Neuronal stem cell (in vitro differentiated cells): ENCODE data around the gene FAF1. TPM values are rescaled to one million over a fixed set of nuclear protein-coding genes. Genes with fewer than 3 reads are reported as not detected.

Source experiments
- DNase-seq: peaks from one replicate; pipeline ENCODE4 v3.0.0-alpha.2; 2013; ENCODE audit warnings: low spot score
- H2AFZ ChIP-seq: one replicate; pipeline ENCODE4 v1.6.1; 2013; ENCODE audit warnings: mild to moderate bottlenecking, low read length, inconsistent platforms
- H2AK5ac ChIP-seq: 2 replicates; pipeline ENCODE4 v1.6.1; 2013; ENCODE audit warnings: low read depth, mild to moderate bottlenecking, inconsistent platforms, low read length, moderate library complexity, mixed read lengths
- H2BK120ac ChIP-seq: 2 replicates; pipeline ENCODE4 v1.6.1; 2013; ENCODE audit warnings: low read depth, mild to moderate bottlenecking, inconsistent platforms, low read length, moderate library complexity, mixed read lengths
- H2BK12ac ChIP-seq: one replicate; pipeline ENCODE4 v1.6.1; 2013; ENCODE audit warnings: low read length, inconsistent platforms
- H2BK15ac ChIP-seq: 2 replicates; pipeline ENCODE4 v1.6.1; 2013; ENCODE audit warnings: mild to moderate bottlenecking, low read length, inconsistent platforms, mixed read lengths
- H2BK5ac ChIP-seq: one replicate; pipeline ENCODE4 v1.6.1; 2013; ENCODE audit warnings: inconsistent platforms, mild to moderate bottlenecking, low read length, moderate library complexity
- H3K14ac ChIP-seq: one replicate; pipeline ENCODE4 v1.6.1; 2013; ENCODE audit warnings: low read length, inconsistent platforms
- H3K18ac ChIP-seq: 2 replicates; pipeline ENCODE4 v1.6.1; 2013; ENCODE audit warnings: low read length, inconsistent platforms
- H3K23ac ChIP-seq: 2 replicates; pipeline ENCODE4 v1.6.1; 2013; ENCODE audit warnings: low read depth, mild to moderate bottlenecking, mixed read lengths, low read length, inconsistent platforms; ENCODE audit not compliant: poor library complexity
- H3K27ac ChIP-seq: replicated peaks from 3 replicates; pipeline ENCODE4 v1.5.1; 2013; ENCODE audit warnings: low read length, inconsistent platforms
- H3K27me3 ChIP-seq, 3 experiments: 2 replicates each; pipeline ENCODE4 v1.6.1; 2013; ENCODE audit warnings: low read length in 3 of 3, mild to moderate bottlenecking in 2 of 3, inconsistent platforms in 1 of 3, low read depth in 1 of 3, mixed read lengths in 1 of 3, moderate library complexity in 1 of 3; ENCODE audit not compliant: control insufficient read depth in 3 of 3, insufficient read depth in 3 of 3
- H3K36me3 ChIP-seq, 2 donors: replicated peaks in 1 of 2; 2 replicates each; pipeline ENCODE4 v1.6.1; 2013; ENCODE audit warnings: low read length in 2 of 2; ENCODE audit not compliant: control insufficient read depth in 2 of 2, insufficient read depth in 2 of 2
- H3K4ac ChIP-seq: 2 replicates; pipeline ENCODE4 v1.6.1; 2013; ENCODE audit warnings: inconsistent platforms, mild to moderate bottlenecking, low read length, moderate library complexity
- H3K4me1 ChIP-seq, 2 donors: 1 replicate in 1 of 2; 2 replicates in 1 of 2; pipeline ENCODE4 v1.6.1; 2013; ENCODE audit warnings: low read length in 2 of 2, low read depth in 1 of 2; ENCODE audit not compliant: control insufficient read depth in 2 of 2, insufficient read depth in 1 of 2
- H3K4me2 ChIP-seq: one replicate; pipeline ENCODE4 v1.6.1; 2013; ENCODE audit warnings: mild to moderate bottlenecking, low read length, inconsistent platforms; ENCODE audit not compliant: insufficient read depth, poor library complexity, severe bottlenecking
- H3K4me3 ChIP-seq, 2 donors: 2 replicates each; pipeline ENCODE4 v1.5.1; 2013; ENCODE audit warnings: low read length in 2 of 2, mild to moderate bottlenecking in 2 of 2, inconsistent platforms in 1 of 2, moderate library complexity in 1 of 2
- H3K79me1 ChIP-seq: one replicate; pipeline ENCODE4 v1.6.1; 2013; ENCODE audit warnings: low read depth, mild to moderate bottlenecking, inconsistent platforms, low read length, moderate library complexity
- H3K9ac ChIP-seq: one replicate; pipeline ENCODE4 v1.6.1; 2013; ENCODE audit warnings: mild to moderate bottlenecking, low read depth, low read length, inconsistent platforms; ENCODE audit not compliant: poor library complexity
- H3K9me3 ChIP-seq, 2 donors: replicated peaks in 1 of 2; 2 replicates each; pipeline versions ENCODE3 to v1.6.1; 2013; ENCODE audit warnings: low read length in 2 of 2, mild to moderate bottlenecking in 2 of 2, inconsistent platforms in 1 of 2, low read depth in 1 of 2, mixed read lengths in 1 of 2, moderate library complexity in 1 of 2; ENCODE audit not compliant: control insufficient read depth in 2 of 2, insufficient read depth in 1 of 2
- H4K8ac ChIP-seq: one replicate; pipeline ENCODE4 v1.6.1; 2013; ENCODE audit warnings: low read depth, mild to moderate bottlenecking, inconsistent platforms, low read length, moderate library complexity
- H4K91ac ChIP-seq: one replicate; pipeline ENCODE4 v1.6.1; 2013; ENCODE audit warnings: low read length, low read depth, mild to moderate bottlenecking, inconsistent platforms; ENCODE audit not compliant: poor library complexity
- WGBS, 2 donors: extraction: QIAGEN DNeasy Blood & Tissue Kit; methylation state at CpG; one replicate each; pipeline ENCODE4 v1.1.7; 2013; ENCODE audit warnings: missing lambda C conversion rate in 2 of 2, mixed read lengths in 1 of 2; ENCODE audit not compliant: insufficient read length in 2 of 2, insufficient replicate concordance in 1 of 2; ENCODE audit errors: extremely low coverage in 2 of 2; 5-methylcytosine and 5-hydroxymethylcytosine counted together
- small RNA-seq: library from polyadenylated mRNA; stranded (forward); fragments of <200 nt; extraction: miRNeasy Mini kit (QIAGEN cat#:217004); gene quantifications from one replicate; pipeline ENCODE3, GENCODE V24; 2013; ENCODE audit not compliant: insufficient read depth

Gene FAF1

DNA sequence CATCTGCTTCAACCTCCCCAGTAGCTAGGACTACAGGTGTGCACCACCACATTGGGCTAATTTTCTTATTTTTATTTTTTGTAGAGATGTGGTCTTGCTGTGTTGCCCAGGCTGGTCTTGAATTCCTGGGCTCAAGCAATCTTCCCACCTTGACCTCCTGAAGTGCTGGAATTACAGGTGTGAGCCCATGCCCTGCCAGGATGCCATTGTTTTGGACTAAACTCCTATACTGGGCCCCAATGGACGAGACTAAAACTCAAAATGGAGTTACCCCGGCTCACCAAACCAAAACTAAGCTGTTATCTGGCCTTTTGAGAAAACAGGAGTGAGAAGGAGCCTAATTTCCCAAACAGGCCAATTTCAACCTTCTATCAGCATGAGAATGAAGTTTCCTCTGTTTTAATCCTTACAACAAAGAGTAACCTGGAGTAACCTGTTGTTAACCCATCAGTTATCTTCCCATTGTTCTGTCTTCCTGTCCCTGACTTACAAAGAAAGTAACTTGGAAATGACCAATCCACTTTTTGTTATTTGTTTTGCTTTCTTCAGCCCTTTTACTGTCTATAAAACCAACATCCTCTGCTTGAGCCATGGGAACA lies 566.4 kb downstream of the FAF1 start:
- Histone ChIP-seq H2BK12ac (no peak overlapping the region), H3K18ac (no peak overlapping the region), H2BK120ac (no peak overlapping the region), H3K4me1 (no peaks in the 10 kb centered on the region), H2BK5ac (no peak overlapping the region), H2AK5ac (no peak overlapping the region), H4K91ac (no peak overlapping the region), H3K79me1 (no peaks in the 10 kb centered on the region), H3K9me3 (peaks cover 0 to 1% of the 10 kb centered on the region in 2 donors), H3K4ac (no peak overlapping the region), H3K27ac (no peak overlapping the region), H4K8ac (no peak overlapping the region), H3K9ac (no peak overlapping the region), H3K27me3 (no peaks in the 10 kb centered on the region), H3K36me3 (no peaks in the 10 kb centered on the region), H3K14ac (no peak overlapping the region), H2AFZ (no peak overlapping the region), H2BK15ac (no peak overlapping the region), H3K23ac (no peak overlapping the region), H3K4me2 (no peak overlapping the region), H3K4me3 (no peak overlapping the region)
- no peak for DNase-seq
- no CpG with 5 or more reads among the region's 2 CpGs for WGBS, 2 donors

Small RNAs within 50 kb of the gene (small RNA-seq; reads per million reads assigned to genes)
- not detected for gene RNU6-1026P
